Progenitor cell of endocrine pancreas (in vitro differentiated cells): Measurements from ENCODE around the gene INPPL1. TPM values are rescaled to one million over a fixed set of nuclear protein-coding genes. Genes with fewer than 3 reads are reported as not detected.
A peak's percentile ranks its signal among the peaks of the same experiment; 100 is the strongest.

Experiments
- DNase-seq: peaks from one replicate; pipeline ENCODE4 v3.0.0; 2021; ENCODE audit warnings: low spot score; ENCODE audit not compliant: unreplicated experiment
- H3K27ac Mint-ChIP-seq: 2 replicates; pipeline ENCODE4 v1.8.0; 2021; ENCODE audit warnings: mild to moderate bottlenecking, moderate library complexity, mixed read lengths
- H3K27me3 Mint-ChIP-seq: 2 replicates; pipeline ENCODE4 v1.8.0; 2021; ENCODE audit warnings: mixed read lengths
- H3K36me3 Mint-ChIP-seq: 2 replicates; pipeline ENCODE4 v1.8.0; 2022; ENCODE audit warnings: mixed read lengths; ENCODE audit not compliant: insufficient read depth
- H3K4me1 Mint-ChIP-seq: 2 replicates; pipeline ENCODE4 v1.8.0; 2021; ENCODE audit warnings: low read depth, mixed read lengths
- H3K4me3 Mint-ChIP-seq: 2 replicates; pipeline ENCODE4 v1.8.0; 2021; ENCODE audit warnings: low read depth, mild to moderate bottlenecking, moderate library complexity, mixed read lengths
- H3K9me3 Mint-ChIP-seq: 2 replicates; pipeline ENCODE4 v1.8.0; 2021; ENCODE audit warnings: low read depth, mixed read lengths
- CTCF ChIP-seq: fragments of 200-600 bp; sonication (generic); IDR thresholded peaks from one replicate; pipeline ENCODE4 v1.5.0; 2021; ENCODE audit warnings: antibody characterized with exemption, mild to moderate bottlenecking; ENCODE audit not compliant: unreplicated experiment
- total RNA-seq: library from RNA; stranded (reverse); gene quantifications from 2 replicates; pipeline ENCODE4 v1.2.1, GENCODE V29; 2021

Gene INPPL1
- total RNA-seq, 1 donor from 2014 or later: 394 TPM

GRCh38 chr11:72223615-72224563 is 678 bp upstream of the INPPL1 start:
- Mint-ChIP-seq H3K4me3 (peak overlapping the region; percentile 96), H3K36me3 (peaks cover 1% of the 10 kb centered on the region), H3K9me3 (no peaks in the 10 kb centered on the region), H3K27ac (peak overlapping the region; percentile 96), H3K4me1 (peaks cover 24% of the 10 kb centered on the region), H3K27me3 (no peaks in the 10 kb centered on the region)
- DNase-seq: peak; percentile 56
- TF ChIP-seq CTCF: no peak

- no peaks in the 10 kb centered on the region for H3K9me3 Mint-ChIP-seq
- peak overlapping the region; percentile 89 for H3K27ac Mint-ChIP-seq
- peak; percentile 10 for DNase-seq
- peaks cover 6% of the 10 kb centered on the region for H3K36me3 Mint-ChIP-seq
- H3K4me1 Mint-ChIP-seq: peaks cover 24% of the 10 kb centered on the region
- no peak for TF ChIP-seq CTCF
- no peaks in the 10 kb centered on the region for H3K27me3 Mint-ChIP-seq
- peak overlapping the region; percentile 83 for H3K4me3 Mint-ChIP-seq
These were observed 914 bp downstream of the INPPL1 start for GRCh38 chr11:72225411-72225951.

GRCh38 chr11:72226701-72227100 is 2.1 kb downstream of the INPPL1 start:
- H3K27me3 Mint-ChIP-seq: no peaks in the 10 kb centered on the region
- no peaks in the 10 kb centered on the region for H3K9me3 Mint-ChIP-seq
- no peak for DNase-seq
- peaks cover 12% of the 10 kb centered on the region for H3K36me3 Mint-ChIP-seq
- TF ChIP-seq CTCF: no peak
- peak overlapping the region; percentile 83 for H3K4me3 Mint-ChIP-seq
- H3K4me1 Mint-ChIP-seq: peaks cover 24% of the 10 kb centered on the region
- peak overlapping the region; percentile 33 for H3K27ac Mint-ChIP-seq

GRCh38 chr11:72227316-72228228 is 3.0 kb downstream of the INPPL1 start:
- no peak for TF ChIP-seq CTCF
- no peak for DNase-seq
- Mint-ChIP-seq H3K36me3 (peaks cover 15% of the 10 kb centered on the region), H3K9me3 (no peaks in the 10 kb centered on the region), H3K4me1 (peaks cover 17% of the 10 kb centered on the region), H3K4me3 (peak overlapping the region; percentile 26), H3K27ac (peak overlapping the region; percentile 49), H3K27me3 (no peaks in the 10 kb centered on the region)

GRCh38 chr11:72228229-72228843 is 3.8 kb downstream of the INPPL1 start:
- Mint-ChIP-seq H3K9me3 (no peaks in the 10 kb centered on the region), H3K27me3 (no peaks in the 10 kb centered on the region), H3K36me3 (peaks cover 15% of the 10 kb centered on the region), H3K4me3 (no peak overlapping the region), H3K4me1 (peaks cover 14% of the 10 kb centered on the region), H3K27ac (no peak overlapping the region)
- DNase-seq: no peak
- peak; percentile 16 for TF ChIP-seq CTCF
